Right cardiac atrium (tissue), 5 donors: ENCODE results near the gene TMEM129. TPM values are rescaled to one million over a fixed set of nuclear protein-coding genes. Genes with fewer than 3 reads are reported as not detected.

ENCODE experiments used
- ATAC-seq, 2 donors: fragments of 200-7000 bp; cut with Tn5 transposase; one replicate each; pipeline versions ENCODE4 v1.8.0 to v1.9.1; 2020; ENCODE audit warnings: moderate library complexity in 2 of 2, mild to moderate bottlenecking in 1 of 2
- DNase-seq, 3 donors: peaks; one replicate each; pipeline ENCODE4 v3.0.0-alpha.2; 2020
- H3K27ac ChIP-seq: one replicate; pipeline ENCODE4 v1.5.1; 2013; ENCODE audit warnings: mild to moderate bottlenecking, low read length, control low read depth, moderate library complexity
- H3K27me3 ChIP-seq: one replicate; pipeline ENCODE4 v1.6.1; 2013; ENCODE audit not compliant: control insufficient read depth, insufficient read depth
- H3K4me1 ChIP-seq: one replicate; pipeline ENCODE4 v1.6.1; 2013; ENCODE audit warnings: low read length; ENCODE audit not compliant: control insufficient read depth, insufficient read depth
- H3K4me3 ChIP-seq: one replicate; pipeline ENCODE4 v1.5.1; 2013; ENCODE audit warnings: low read length, control low read depth
- H3K9me3 ChIP-seq: one replicate; pipeline ENCODE4 v1.6.1; 2013; ENCODE audit warnings: low read length; ENCODE audit not compliant: control insufficient read depth
- WGBS: extraction: QIAGEN DNeasy Blood & Tissue Kit; methylation state at CpG from one replicate; pipeline ENCODE4 v1.1.7; 2013; 5-methylcytosine and 5-hydroxymethylcytosine counted together
- intact Hi-C, 4 donors: fragments of 100-400 bp; cut with DNase I; formaldehyde crosslinking; loops; one replicate each; pipeline versions ENCODE4 v1.11.0 to v1.14.0; 2022 to 2023
- polyA plus RNA-seq: library from polyadenylated mRNA; stranded (reverse); fragments of 200-250 nt; gene quantifications from one replicate; pipeline ENCODE4 v1.2.3, GENCODE V29; 2013
- total RNA-seq, 4 donors: library from RNA; stranded (reverse); fragmentation: NEBNext Ultra II Directional; extraction: Animal tissue kit (Norgen Biotek cat#: 25700); gene quantifications; one replicate each; pipeline ENCODE4 v1.2.1, GENCODE V29; 2021
- donor health status: healthy with polysubstance abuse.
- donor health status: DM: no; HTN: yes; CAD: no.
- donor health status: DM: no; HTN: no; CAD: no.
- donor health status: DM: no; HTN: yes; CAD: no; lungs with severe emphysema.
- donor health status: DM: yes; HTN: yes; CAD: no.

The TMEM129 gene
- total and polyA plus RNA-seq, 5 donors = 43.0 to 59.2 (median 49.0) TPM

GRCh38 chr4:1744552-1744951 is 23.4 kb upstream of the TMEM129 start:
- H3K4me3 ChIP-seq = no peak overlapping the region
- intact Hi-C loops = loop anchor here in 1 of 4 donors (5.0 kb wide), 1 partner anchor 68 kb away; no protein-coding TSS in a partner anchor

GRCh38 chr4:1743975-1744374 is 22.9 kb upstream of the TMEM129 start:
- ATAC-seq = no peak
- WGBS = 91% methylated on average over 6 of the region's 6 CpGs
- Histone ChIP-seq H3K4me3 (no peak overlapping the region), H3K27me3 (no peaks in the 10 kb centered on the region), H3K4me1 (no peaks in the 10 kb centered on the region), H3K9me3 (no peaks in the 10 kb centered on the region), H3K27ac (no peak overlapping the region)
- no peak for DNase-seq
- intact Hi-C loops = loop anchor here in 1 of 4 donors (5.0 kb wide), 1 partner anchor 68 kb away; no protein-coding TSS in a partner anchor

More at GRCh38 chr4:1744552-1744951, 23.4 kb upstream of the TMEM129 start:
- Histone ChIP-seq H3K9me3 (no peaks in the 10 kb centered on the region), H3K4me1 (no peaks in the 10 kb centered on the region), H3K27me3 (no peaks in the 10 kb centered on the region), H3K27ac (no peak overlapping the region)
- 94% methylated on average over 14 of the region's 14 CpGs for WGBS
- no peak for ATAC-seq
- no peak for DNase-seq

DNA sequence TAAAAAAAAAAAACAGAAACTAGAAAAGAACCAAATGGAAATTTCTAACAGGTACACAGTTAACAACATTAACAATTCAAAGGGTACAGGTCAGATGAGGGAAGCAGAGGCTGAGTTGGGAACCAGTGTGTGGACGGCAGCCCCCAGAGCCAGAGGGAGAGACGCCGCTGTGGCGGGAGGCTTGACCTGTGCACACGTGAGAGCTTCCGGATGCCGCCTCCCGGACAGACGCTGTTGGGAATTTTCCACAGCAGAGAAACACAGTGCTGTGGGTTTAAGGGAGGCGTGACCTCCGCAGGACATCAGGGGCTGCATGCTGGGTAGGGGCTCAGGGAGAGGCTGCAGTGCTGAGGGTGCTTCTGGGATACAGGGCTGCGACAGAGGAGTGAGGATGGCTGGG is 22.4 kb upstream of the TMEM129 start:
- ATAC-seq = no peak
- Histone ChIP-seq H3K4me3 (no peak overlapping the region), H3K27me3 (no peaks in the 10 kb centered on the region), H3K27ac (no peak overlapping the region), H3K4me1 (no peaks in the 10 kb centered on the region), H3K9me3 (no peaks in the 10 kb centered on the region)
- WGBS = 95% methylated on average over 12 of the region's 12 CpGs
- intact Hi-C loops = loop anchor here in 1 of 4 donors (5.0 kb wide), 1 partner anchor 69 kb away; no protein-coding TSS in a partner anchor
- no peak for DNase-seq

DNA sequence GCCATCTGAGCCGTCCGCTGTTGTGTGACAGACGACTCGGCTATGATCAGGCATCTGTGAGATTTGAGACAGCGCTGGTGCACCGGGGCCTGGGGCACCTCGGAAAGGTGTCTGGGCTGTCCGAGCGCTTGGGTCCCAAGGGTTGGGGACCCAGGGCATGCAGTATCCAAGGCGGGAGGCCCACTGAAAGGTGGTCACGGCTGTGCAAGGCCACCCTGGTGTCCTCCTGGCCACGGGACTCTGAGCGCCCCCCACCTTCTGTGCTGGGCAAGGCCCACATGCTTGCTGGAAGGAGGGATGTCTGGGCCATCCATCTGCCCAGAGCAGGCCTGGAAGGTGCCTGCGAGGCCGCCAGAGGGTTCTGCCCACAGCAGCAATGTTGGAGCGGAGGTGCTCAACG is 20.1 kb upstream of the TMEM129 start:
- Histone ChIP-seq H3K27me3 (no peaks in the 10 kb centered on the region), H3K27ac (no peak overlapping the region), H3K9me3 (no peaks in the 10 kb centered on the region), H3K4me1 (no peaks in the 10 kb centered on the region), H3K4me3 (no peak overlapping the region)
- DNase-seq (no peak), ATAC-seq (no peak)
- intact Hi-C loops = loop anchor here in 1 of 4 donors (5.0 kb wide), 1 partner anchor 71 kb away; no protein-coding TSS in a partner anchor
- WGBS = 91% methylated on average over 17 of the region's 17 CpGs

DNA sequence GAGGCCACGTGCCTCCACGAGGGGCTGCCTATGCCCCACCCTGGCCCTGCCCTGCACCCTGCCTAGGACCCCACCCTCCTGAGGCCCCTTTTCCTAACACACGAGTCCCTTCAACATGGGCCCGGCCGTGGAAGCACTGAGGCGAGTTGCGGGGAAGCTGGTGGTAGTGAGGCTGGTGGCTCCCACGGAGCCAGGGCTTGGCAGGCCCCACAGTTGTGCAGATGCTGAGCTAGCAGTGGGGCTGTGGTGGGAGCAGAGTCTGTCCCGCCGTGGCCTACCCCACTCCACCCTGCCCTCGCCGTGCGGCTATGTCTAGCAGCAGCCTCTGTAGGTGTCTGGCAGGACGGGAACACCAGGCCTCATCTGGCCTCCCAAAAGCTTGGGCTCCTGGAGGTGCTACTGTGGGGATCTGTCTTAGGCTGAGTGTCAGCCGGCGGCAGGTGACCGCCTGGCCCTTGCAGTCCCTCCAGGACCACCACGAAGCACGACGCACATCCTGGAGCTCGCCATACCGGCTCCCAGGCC is 19.0 kb upstream of the TMEM129 start:
- ATAC-seq (no peak), DNase-seq (no peak)
- Histone ChIP-seq H3K4me3 (no peak overlapping the region), H3K9me3 (no peaks in the 10 kb centered on the region), H3K4me1 (no peaks in the 10 kb centered on the region), H3K27ac (no peak overlapping the region), H3K27me3 (no peaks in the 10 kb centered on the region)
- intact Hi-C loops = loop anchor here in 1 of 4 donors (5.0 kb wide), 1 partner anchor 72 kb away; no protein-coding TSS in a partner anchor
- WGBS = 94% methylated on average over 22 of the region's 22 CpGs

GRCh38 chr4:1739358-1739757 is 18.2 kb upstream of the TMEM129 start:
- H3K27me3 ChIP-seq = no peaks in the 10 kb centered on the region
- no peaks in the 10 kb centered on the region for H3K9me3 ChIP-seq
- no peak overlapping the region for H3K4me3 ChIP-seq
- H3K4me1 ChIP-seq = no peaks in the 10 kb centered on the region
- no peak overlapping the region for H3K27ac ChIP-seq
- WGBS = 95% methylated on average over 9 of the region's 9 CpGs
- intact Hi-C loops = no loop called here
- no peak for DNase-seq
- ATAC-seq = no peak

DNA sequence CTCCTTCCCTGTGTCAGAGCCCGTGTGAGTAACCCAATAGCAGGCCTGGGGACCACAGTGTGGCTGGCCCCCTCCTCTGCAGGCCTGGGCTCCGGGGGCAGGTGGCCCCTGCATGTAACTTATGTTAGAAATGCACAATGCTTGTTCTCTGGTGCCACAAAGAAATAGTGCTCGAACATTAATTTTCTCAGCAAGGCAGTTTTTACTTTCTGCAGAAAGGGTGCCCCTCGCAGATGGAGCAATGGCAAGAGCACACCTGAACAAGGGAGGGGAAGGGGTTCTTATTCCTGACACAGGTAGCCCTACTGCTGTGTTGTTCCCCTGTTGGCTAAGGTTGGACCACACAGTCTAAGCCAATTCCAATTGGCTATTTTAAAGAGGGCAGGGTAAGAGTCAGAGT is 17.3 kb upstream of the TMEM129 start:
- DNase-seq (no peak), ATAC-seq (peak in 1 of 2 donors; percentile 14)
- H3K27ac ChIP-seq = no peak overlapping the region
- no peaks in the 10 kb centered on the region for H3K9me3 ChIP-seq
- no peak overlapping the region for H3K4me3 ChIP-seq
- intact Hi-C loops = no loop called here
- 99% methylated on average over 4 of the region's 4 CpGs for WGBS
- H3K4me1 ChIP-seq = no peaks in the 10 kb centered on the region
- H3K27me3 ChIP-seq = no peaks in the 10 kb centered on the region

- Histone ChIP-seq H3K27ac (no peak overlapping the region), H3K4me3 (no peak overlapping the region), H3K4me1 (no peaks in the 10 kb centered on the region), H3K9me3 (no peaks in the 10 kb centered on the region), H3K27me3 (no peaks in the 10 kb centered on the region)
- intact Hi-C loops = no loop called here
- 98% methylated on average over 15 of the region's 15 CpGs for WGBS
- ATAC-seq = peak in 1 of 2 donors; percentile 17
- DNase-seq = no peak
Observed at GRCh38 chr4:1737666-1738065, 16.5 kb upstream of the TMEM129 start.

DNA sequence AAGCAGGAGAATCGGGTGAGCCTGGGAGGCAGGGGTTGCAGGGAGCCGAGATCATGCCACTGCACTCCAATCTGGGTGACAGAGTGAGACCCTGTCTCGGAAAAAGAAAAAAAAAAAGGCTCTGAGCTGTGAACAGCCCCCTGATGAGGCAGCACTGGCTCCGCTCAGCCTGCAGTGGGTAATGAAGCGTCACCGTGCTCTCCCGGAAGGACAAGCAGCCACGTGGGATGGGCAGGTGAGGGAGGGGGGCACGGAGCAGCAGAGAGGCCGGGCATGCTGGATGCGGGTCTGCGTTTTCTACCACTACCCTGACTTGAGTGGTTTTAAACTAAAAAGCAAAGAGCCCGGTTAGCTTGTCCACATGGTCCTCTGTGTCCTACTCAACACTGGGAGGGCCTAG is 15.7 kb upstream of the TMEM129 start:
- Histone ChIP-seq H3K4me1 (no peaks in the 10 kb centered on the region), H3K27ac (no peak overlapping the region), H3K9me3 (no peaks in the 10 kb centered on the region), H3K27me3 (no peaks in the 10 kb centered on the region), H3K4me3 (no peak overlapping the region)
- ATAC-seq = no peak
- intact Hi-C loops = no loop called here
- 94% methylated on average over 13 of the region's 13 CpGs for WGBS
- no peak for DNase-seq

DNA sequence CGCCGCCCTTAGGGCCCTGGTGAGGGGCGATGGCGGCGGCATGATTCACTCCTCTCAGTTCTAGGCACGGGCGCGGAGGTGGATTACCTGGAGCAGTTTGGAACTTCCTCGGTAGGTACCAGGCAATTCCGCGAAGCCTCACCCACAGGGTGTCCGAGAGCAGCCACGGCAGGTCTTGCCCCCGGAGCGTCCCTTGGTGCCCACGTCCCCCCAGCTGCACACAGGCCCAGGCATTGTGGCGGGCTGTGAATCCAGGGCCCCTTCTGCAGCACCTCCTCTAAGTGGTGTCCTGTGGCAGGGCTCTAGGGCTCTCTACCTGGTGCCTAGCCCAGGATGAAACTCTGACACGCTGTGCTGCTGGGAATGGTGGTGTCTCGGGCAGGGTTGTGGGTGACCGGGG is 14.1 kb upstream of the TMEM129 start:
- no peak overlapping the region for H3K27ac ChIP-seq
- H3K9me3 ChIP-seq = no peaks in the 10 kb centered on the region
- intact Hi-C loops = no loop called here
- DNase-seq (no peak), ATAC-seq (peak in 1 of 2 donors; percentile 13)
- no peaks in the 10 kb centered on the region for H3K27me3 ChIP-seq
- no peak overlapping the region for H3K4me3 ChIP-seq
- 90% methylated on average over 20 of the region's 20 CpGs for WGBS
- no peaks in the 10 kb centered on the region for H3K4me1 ChIP-seq

GRCh38 chr4:1732911-1733310 is 11.8 kb upstream of the TMEM129 start:
- DNase-seq (peak in 1 of 3 donors; percentile 13), ATAC-seq (no peak)
- Histone ChIP-seq H3K4me1 (no peaks in the 10 kb centered on the region), H3K4me3 (no peak overlapping the region), H3K27ac (no peak overlapping the region), H3K9me3 (no peaks in the 10 kb centered on the region), H3K27me3 (no peaks in the 10 kb centered on the region)
- WGBS = 95% methylated on average over 10 of the region's 10 CpGs
- intact Hi-C loops = no loop called here

DNA sequence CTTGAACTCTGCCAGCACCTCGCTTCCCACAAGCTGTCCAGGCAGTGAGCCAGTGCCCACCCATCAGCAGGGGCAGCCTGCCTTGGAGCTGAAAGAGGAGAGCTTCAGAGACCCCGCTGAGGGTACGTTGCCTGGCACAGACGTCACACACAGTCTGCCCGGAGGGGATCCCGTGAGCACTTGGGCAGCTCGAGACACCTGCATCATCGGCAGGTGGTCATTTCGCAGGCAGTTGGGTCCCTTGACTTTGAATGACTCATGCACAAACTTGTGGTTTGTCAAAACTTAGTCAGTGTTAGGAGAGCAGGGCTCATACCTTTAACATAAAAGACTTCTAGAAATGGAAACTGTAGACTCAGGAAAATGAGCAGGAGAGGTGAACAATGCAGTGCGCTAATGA is 10.1 kb upstream of the TMEM129 start:
- Histone ChIP-seq H3K4me1 (no peaks in the 10 kb centered on the region), H3K27ac (no peak overlapping the region), H3K27me3 (no peaks in the 10 kb centered on the region), H3K4me3 (no peak overlapping the region), H3K9me3 (no peaks in the 10 kb centered on the region)
- 96% methylated on average over 10 of the region's 10 CpGs for WGBS
- DNase-seq = peak; percentile 6 to 45 (median 36)
- intact Hi-C loops = no loop called here
- ATAC-seq = no peak
